GM20000 (cell line): ENCODE data around the gene FBXO21.

Source experiments
- DNase-seq: peaks from one replicate; pipeline ENCODE4 v3.0.0; 2012; ENCODE audit warnings: low spot score
- TF ChIP-seq, protein P1 (sequence below): IDR thresholded peaks from 2 replicates; pipeline ENCODE4 v1.5.1; 2012; ENCODE audit warnings: mild to moderate bottlenecking, control low read depth; ENCODE audit errors: extremely low read depth, missing control alignments

The FBXO21 gene

GRCh38 chr12:117180758-117181467, 9.4 kb downstream of the FBXO21 start:
- TF ChIP-seq, protein P1, sequence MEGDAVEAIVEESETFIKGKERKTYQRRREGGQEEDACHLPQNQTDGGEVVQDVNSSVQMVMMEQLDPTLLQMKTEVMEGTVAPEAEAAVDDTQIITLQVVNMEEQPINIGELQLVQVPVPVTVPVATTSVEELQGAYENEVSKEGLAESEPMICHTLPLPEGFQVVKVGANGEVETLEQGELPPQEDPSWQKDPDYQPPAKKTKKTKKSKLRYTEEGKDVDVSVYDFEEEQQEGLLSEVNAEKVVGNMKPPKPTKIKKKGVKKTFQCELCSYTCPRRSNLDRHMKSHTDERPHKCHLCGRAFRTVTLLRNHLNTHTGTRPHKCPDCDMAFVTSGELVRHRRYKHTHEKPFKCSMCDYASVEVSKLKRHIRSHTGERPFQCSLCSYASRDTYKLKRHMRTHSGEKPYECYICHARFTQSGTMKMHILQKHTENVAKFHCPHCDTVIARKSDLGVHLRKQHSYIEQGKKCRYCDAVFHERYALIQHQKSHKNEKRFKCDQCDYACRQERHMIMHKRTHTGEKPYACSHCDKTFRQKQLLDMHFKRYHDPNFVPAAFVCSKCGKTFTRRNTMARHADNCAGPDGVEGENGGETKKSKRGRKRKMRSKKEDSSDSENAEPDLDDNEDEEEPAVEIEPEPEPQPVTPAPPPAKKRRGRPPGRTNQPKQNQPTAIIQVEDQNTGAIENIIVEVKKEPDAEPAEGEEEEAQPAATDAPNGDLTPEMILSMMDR: no peak
- DNase-seq: no peak

GRCh38 chr12:117178745-117179144, 11.5 kb downstream of the FBXO21 start:
- no peak for DNase-seq
- TF ChIP-seq, protein P1: no peak

DNA sequence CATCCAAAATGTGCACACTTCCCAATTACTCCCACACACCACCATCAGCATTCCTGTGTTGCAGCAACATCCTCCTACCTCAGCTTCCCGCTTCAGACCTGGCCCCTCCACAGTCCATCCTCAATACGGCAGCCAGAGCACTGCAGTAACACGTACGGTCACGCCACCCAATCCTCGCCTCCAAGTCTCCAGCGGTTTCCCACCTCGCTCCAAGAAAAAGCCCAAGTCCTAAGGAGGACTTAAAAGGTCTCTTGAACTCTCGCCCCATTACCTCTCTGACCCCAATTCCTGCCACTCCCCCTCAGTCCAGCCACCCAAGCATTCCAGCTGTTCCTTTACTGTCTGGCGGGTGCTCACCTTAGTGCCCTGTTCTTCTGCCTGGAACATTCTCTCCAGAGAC, 12.0 kb downstream of the FBXO21 start:
- DNase-seq: no peak
- TF ChIP-seq, protein P1: no peak

DNA sequence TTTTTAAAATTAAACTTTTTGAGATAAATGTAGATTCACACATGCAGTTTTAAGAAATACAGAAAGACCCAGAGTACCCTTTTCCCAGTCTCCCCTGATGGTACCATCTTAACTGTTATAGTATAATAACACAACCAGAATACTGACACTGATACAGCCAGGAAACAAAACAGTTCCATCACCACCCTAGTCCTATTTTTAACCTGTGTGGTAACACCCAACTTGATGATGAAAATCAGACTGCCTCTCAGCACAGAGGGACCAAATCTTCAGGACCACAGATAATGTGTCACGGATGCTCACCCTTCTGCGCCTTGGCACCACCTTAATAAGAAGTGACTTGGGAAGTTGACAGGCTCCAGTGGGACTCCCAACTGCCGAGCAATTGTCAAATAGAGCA, 18.1 kb downstream of the FBXO21 start:
- TF ChIP-seq, protein P1: no peak
- no peak for DNase-seq

DNA sequence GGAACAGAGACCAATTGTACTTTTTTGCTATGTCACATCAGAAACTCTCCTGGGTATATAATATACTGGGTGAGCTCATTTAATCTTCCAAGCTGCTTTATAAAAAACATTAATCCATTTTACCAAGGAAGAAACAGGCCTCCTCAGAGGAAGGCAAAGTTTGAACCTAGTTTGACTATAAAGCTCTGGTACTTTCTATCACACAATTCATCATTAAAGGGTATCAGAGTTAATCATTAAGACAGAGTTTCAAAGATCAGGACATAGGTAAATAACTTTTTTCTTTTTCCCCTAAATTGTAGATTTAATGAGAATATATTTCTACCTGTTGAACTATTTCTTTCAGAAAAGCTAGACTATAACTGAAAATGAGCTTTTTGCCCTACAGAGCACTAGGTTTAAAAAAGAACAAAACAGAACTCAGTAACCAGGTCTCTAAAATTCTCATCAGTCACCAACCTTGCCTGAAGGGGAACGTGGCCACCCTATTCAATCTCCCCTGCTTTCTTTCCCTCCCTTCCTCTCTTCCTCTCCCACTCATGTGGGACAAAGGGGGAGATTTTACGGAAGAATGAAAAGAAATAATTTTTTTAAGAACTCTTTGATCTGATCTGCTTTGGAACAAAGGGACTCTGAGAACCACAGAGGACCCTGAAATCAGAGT, 18.6 kb downstream of the FBXO21 start:
- no peak for DNase-seq
- TF ChIP-seq, protein P1: no peak

- no peak for DNase-seq
- TF ChIP-seq, protein P1: no peak
These were observed 20.7 kb downstream of the FBXO21 start for GRCh38 chr12:117169548-117169947.

DNA sequence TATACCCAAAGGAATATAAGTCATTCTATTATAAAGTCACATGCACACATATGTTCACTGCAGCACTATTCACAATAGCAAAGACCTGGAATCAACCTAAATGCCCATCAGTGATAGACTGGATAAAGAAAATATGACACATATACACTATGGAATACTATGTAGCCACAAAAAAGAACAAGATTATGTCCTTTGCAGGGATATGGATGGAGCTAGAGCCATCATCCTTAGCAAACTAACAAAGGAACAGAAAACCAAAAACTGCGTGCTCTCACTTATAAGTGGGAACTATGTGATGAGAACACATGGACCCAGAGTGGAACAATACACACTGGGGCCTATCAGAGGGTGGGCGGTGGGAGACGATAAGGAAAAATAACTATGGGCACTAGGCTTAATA, 21.3 kb downstream of the FBXO21 start:
- TF ChIP-seq, protein P1: no peak
- DNase-seq: no peak
